Left renal cortex interstitium (tissue), 4 donors: Measurements from ENCODE around the gene VTCN1. TPM values are rescaled to one million over a fixed set of nuclear protein-coding genes. Genes with fewer than 3 reads are reported as not detected.
"Not testable (repeated sequence)": the region's sequence is repeated elsewhere in the genome, so short reads cannot be mapped to it uniquely, and the experiment has no call there.

Source experiments
- DNase-seq, 4 donors: peaks; one replicate each; pipeline ENCODE4 v3.0.0-alpha.2; 2013; ENCODE audit warnings: low read depth in 4 of 4, low spot score in 2 of 4, missing footprints in 1 of 4
- polyA plus RNA-seq, 4 donors: library from polyadenylated mRNA; unstranded; fragments of 120-200 nt; gene quantifications; one replicate each; pipeline ENCODE4 v1.2.1, GENCODE V29; 2013; ENCODE audit not compliant: insufficient read length in 4 of 4

The VTCN1 gene
- polyA plus RNA-seq, 4 donors = 14.1 to 30.3 (median 22.8) TPM

GRCh38 chr1:117104986-117105385 is 105.7 kb downstream of the VTCN1 start:
- DNase-seq = no peak

GRCh38 chr1:117101858-117102257 is 108.9 kb downstream of the VTCN1 start:
- not testable (repeated sequence) for DNase-seq

- DNase-seq = no peak
Measured at GRCh38 chr1:117101334-117101733, 109.4 kb downstream of the VTCN1 start.

DNA sequence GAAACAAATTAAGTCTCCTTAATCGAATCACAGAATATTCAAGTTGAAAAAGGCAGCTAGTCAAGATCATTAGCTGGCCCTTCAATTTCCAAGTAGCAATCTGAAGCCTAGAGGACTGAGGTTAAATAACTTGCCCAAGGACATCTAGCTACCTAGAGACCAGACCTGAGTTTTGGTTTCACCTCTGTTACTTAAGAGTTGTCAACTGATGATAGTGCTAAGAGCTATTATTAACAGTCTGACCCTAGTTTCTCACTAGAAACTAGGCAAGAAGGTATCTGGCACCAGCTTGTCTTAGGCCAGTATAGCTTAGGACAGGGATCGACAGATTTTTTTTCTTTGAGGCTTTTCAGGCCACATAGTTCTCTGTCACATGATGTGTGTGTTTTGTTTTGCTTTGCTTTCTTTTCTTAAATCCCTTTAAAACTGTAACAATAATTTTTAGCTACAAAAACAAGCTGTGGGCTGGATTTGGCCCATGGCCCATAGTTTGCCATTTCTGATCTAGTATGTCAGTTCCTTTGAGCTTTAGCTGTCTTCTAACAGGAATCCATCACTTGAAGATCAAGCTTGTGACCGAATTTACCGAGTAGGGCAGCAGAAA is 112.3 kb downstream of the VTCN1 start:
- no peak for DNase-seq

DNA sequence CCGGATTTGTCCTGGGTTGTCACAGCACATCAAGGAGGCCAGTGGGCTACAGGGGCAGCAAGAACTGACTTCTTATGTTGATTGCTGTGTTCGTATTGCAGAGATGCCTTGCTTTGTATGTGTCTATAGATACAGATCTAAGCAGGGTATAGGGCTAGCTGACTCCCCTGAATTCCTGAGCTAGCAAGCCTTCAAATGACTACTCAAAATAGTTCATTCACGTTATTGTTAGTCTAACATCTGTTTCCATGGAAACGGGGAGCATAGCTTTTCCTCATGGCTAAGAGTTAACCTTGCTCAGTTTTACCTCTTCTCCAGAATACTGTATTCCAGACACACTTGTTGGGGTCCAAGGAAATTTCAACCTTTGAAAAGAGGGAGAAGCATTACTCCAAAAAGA is 113.3 kb downstream of the VTCN1 start:
- no peak for DNase-seq

DNA sequence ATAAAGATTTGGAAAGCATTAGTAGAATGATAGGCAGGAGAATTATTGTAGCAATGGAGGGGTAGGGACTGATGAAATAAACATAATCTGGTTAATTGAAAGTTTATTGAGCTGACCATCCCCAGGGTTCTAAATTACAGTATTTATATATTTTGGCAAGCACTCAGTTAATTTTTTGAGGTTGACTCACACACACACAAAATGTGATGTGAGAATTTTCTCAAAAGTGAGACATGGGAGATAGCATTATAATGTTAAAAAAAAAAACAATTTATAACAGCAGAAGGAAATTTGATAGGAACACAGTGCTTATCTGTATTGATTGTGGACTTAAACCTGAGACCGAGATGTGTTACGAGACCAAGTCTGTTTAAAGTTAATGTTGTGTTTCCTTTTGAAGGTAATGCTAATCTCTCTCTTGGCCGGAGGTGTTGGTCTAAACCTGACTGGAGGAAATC is 113.7 kb downstream of the VTCN1 start:
- no peak for DNase-seq

DNA sequence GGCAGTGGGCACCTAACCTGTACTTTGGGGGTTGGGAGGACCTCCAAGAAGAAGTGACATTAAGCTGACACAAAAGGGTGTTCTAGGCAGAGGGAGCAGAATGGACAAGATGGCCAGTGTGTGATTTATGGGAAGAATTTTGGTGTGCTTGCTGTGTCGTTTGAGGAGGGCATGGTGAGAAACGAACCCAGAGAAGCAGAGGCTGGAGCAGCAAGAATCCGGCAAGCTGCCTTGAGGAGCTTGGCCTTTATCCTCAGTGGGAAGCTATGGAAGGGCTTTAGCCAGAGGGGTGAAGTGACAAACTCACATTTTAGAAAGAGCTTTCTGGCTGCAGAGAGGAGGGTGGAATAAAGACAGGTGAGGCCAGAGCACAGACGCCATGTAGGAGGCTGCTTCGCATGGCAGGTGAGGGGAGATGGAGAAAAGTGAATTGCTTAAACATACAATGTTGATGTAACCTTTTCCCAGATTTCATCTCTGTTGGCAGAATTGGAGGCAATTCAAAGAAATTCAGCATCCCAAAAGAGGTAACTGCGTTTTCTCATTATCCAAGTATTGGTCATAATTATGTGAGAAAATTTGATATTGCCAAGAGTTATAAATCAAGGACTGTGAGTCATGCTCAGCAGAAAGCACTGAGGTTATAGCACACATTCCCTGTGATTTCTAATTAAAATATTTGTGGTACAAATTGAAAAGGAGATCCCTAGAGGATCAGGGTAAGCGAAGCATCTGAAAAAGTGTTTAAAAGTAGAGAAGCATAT is 115.7 kb downstream of the VTCN1 start:
- DNase-seq = no peak

- peak in 3 of 4 donors; percentile 33 to 36 (median 35) for DNase-seq
Measured at GRCh38 chr1:117093870-117094621, 116.7 kb downstream of the VTCN1 start.

Other genes with a start within 250 kb of the VTCN1 start
- 1 to 10 TPM; 1.8 to 3.3 (median 2.2) TPM for gene CD101, start 209.2 kb downstream of the VTCN1 start, polyA plus RNA-seq
- gene TTF2, start 150.6 kb downstream of the VTCN1 start, polyA plus RNA-seq = 10 to 100 TPM; 16.7 to 25.3 (median 22.2) TPM
- 10 to 100 TPM; 15.1 to 29.7 (median 22.0) TPM for gene TRIM45, start 89.2 kb downstream of the VTCN1 start, polyA plus RNA-seq
- gene MAN1A2, start 156.5 kb upstream of the VTCN1 start, polyA plus RNA-seq = 10 to 100 TPM; 38.7 to 48.2 (median 45.5) TPM